HEK293 (cell line): Measurements from ENCODE around the gene TTLL11.

ENCODE experiments used
- YY1 ChIP-seq: fragments of 450-650 bp; formaldehyde crosslinking; IDR thresholded peaks from 2 replicates; pipeline ENCODE4 v1.5.1; 2018; ENCODE audit warnings: missing biosample characterization, missing genetic modification characterization
- ZFP3 ChIP-seq: fragments of 450-650 bp; formaldehyde crosslinking; IDR thresholded peaks from 2 replicates; pipeline ENCODE4 v1.5.1; 2016; ENCODE audit warnings: low read depth, missing biosample characterization, missing genetic modification characterization
- ZNF175 ChIP-seq: fragments of 450-650 bp; formaldehyde crosslinking; IDR thresholded peaks from 2 replicates; pipeline ENCODE4 v1.5.1; 2016; ENCODE audit warnings: missing biosample characterization, missing genetic modification characterization
- ZNF221 ChIP-seq: fragments of 450-650 bp; formaldehyde crosslinking; IDR thresholded peaks from 2 replicates; pipeline ENCODE4 v1.5.1; 2017; ENCODE audit warnings: missing biosample characterization, missing genetic modification characterization, borderline replicate concordance
- ZNF274 ChIP-seq, 2 experiments: fragments of 200-500 bp in 1 of 2; fragments of 450-650 bp in 1 of 2; sonication (Bioruptor generic) in 1 of 2; formaldehyde crosslinking in 1 of 2; IDR thresholded peaks; 2 replicates each; pipeline versions ENCODE4 v1.5.1 to v1.6.1; 2014 to 2016; ENCODE audit warnings: borderline replicate concordance in 1 of 2, inconsistent platforms in 1 of 2, low read length in 1 of 2, missing biosample characterization in 1 of 2, missing genetic modification characterization in 1 of 2
- ZNF530 ChIP-seq: fragments of 450-650 bp; formaldehyde crosslinking; IDR thresholded peaks from 2 replicates; pipeline ENCODE4 v1.5.1; 2016; ENCODE audit warnings: low read depth, missing biosample characterization, missing genetic modification characterization
- ZNF558 ChIP-seq: fragments of 450-650 bp; formaldehyde crosslinking; IDR thresholded peaks from 2 replicates; pipeline ENCODE4 v1.5.1; 2016; ENCODE audit warnings: missing biosample characterization, missing genetic modification characterization
- ZNF654 ChIP-seq: fragments of 450-650 bp; formaldehyde crosslinking; IDR thresholded peaks from 2 replicates; pipeline ENCODE4 v1.5.1; 2016; ENCODE audit warnings: low read depth, missing biosample characterization, missing genetic modification characterization
- ZNF660 ChIP-seq: fragments of 450-650 bp; IDR thresholded peaks from 2 replicates; pipeline ENCODE4 v1.5.1; 2018; ENCODE audit warnings: missing biosample characterization, mild to moderate bottlenecking, missing genetic modification characterization
- ZNF843 ChIP-seq: fragments of 450-650 bp; formaldehyde crosslinking; IDR thresholded peaks from 2 replicates; pipeline ENCODE4 v1.5.1; 2016; ENCODE audit warnings: missing biosample characterization, missing genetic modification characterization
- TF ChIP-seq, protein P1 (sequence below): fragments of 450-650 bp; formaldehyde crosslinking; IDR thresholded peaks from 2 replicates; pipeline ENCODE4 v1.5.1; 2016; ENCODE audit warnings: missing biosample characterization, missing genetic modification characterization
- TF ChIP-seq, protein P2 (sequence below): sonication (generic); formaldehyde crosslinking; IDR thresholded peaks from 2 replicates; pipeline ENCODE4 v1.8.1; 2022; ENCODE audit warnings: mild to moderate bottlenecking, moderate library complexity, missing genetic modification reagents
- TF ChIP-seq, protein P3 (sequence below): fragments of 450-650 bp; IDR thresholded peaks from 2 replicates; pipeline ENCODE4 v1.5.1; 2018; ENCODE audit warnings: missing biosample characterization, missing genetic modification characterization

DNA sequence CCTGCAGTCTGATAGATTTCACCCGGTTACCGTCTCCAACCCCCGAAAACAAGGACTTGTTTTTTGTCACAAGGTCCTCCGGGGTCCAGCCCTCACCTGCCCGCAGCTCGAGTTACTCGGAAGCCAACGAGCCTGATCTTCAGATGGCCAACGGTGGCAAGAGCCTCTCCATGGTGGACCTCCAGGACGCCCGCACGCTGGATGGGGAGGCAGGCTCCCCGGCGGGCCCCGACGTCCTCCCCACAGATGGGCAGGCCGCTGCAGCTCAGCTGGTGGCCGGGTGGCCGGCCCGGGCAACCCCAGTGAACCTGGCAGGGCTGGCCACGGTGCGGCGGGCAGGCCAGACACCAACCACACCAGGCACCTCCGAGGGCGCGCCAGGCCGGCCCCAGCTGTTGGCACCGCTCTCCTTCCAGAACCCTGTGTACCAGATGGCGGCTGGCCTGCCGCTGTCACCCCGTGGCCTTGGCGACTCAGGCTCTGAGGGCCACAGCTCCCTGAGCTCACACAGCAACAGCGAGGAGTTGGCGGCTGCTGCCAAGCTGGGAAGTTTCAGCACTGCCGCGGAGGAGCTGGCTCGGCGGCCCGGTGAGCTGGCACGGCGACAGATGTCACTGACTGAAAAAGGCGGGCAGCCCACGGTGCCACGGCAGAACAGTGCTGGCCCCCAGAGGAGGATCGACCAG, 320.4 kb downstream of the TTLL11 start:
- TF ChIP-seq ZNF558 (no peak), ZNF843 (tag by site-specific recombination) (no peak), ZFP3 (tag by site-specific recombination) (no peak), ZNF660 (no peak), ZNF274 (IDR thresholded peaks at IDR 0.05; ENCODE audit: low read length) (no peak), ZNF274 (tag by site-specific recombination; IDR thresholded peaks at IDR 0.05; ENCODE audit: borderline replicate concordance) (no peak), ZNF221 (no peak), ZNF175 (tag by site-specific recombination) (no peak), ZNF530 (no peak), ZNF654 (no peak), YY1 (tag by site-specific recombination) (no peak)
- TF ChIP-seq, protein P1, sequence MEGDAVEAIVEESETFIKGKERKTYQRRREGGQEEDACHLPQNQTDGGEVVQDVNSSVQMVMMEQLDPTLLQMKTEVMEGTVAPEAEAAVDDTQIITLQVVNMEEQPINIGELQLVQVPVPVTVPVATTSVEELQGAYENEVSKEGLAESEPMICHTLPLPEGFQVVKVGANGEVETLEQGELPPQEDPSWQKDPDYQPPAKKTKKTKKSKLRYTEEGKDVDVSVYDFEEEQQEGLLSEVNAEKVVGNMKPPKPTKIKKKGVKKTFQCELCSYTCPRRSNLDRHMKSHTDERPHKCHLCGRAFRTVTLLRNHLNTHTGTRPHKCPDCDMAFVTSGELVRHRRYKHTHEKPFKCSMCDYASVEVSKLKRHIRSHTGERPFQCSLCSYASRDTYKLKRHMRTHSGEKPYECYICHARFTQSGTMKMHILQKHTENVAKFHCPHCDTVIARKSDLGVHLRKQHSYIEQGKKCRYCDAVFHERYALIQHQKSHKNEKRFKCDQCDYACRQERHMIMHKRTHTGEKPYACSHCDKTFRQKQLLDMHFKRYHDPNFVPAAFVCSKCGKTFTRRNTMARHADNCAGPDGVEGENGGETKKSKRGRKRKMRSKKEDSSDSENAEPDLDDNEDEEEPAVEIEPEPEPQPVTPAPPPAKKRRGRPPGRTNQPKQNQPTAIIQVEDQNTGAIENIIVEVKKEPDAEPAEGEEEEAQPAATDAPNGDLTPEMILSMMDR (tag by site-specific recombination), result no peak
- TF ChIP-seq, protein P2, sequence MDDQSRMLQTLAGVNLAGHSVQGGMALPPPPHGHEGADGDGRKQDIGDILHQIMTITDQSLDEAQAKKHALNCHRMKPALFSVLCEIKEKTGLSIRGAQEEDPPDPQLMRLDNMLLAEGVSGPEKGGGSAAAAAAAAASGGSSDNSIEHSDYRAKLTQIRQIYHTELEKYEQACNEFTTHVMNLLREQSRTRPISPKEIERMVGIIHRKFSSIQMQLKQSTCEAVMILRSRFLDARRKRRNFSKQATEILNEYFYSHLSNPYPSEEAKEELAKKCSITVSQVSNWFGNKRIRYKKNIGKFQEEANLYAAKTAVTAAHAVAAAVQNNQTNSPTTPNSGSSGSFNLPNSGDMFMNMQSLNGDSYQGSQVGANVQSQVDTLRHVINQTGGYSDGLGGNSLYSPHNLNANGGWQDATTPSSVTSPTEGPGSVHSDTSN (CRISPR knock-in tag), result no peak
- TF ChIP-seq, protein P3, sequence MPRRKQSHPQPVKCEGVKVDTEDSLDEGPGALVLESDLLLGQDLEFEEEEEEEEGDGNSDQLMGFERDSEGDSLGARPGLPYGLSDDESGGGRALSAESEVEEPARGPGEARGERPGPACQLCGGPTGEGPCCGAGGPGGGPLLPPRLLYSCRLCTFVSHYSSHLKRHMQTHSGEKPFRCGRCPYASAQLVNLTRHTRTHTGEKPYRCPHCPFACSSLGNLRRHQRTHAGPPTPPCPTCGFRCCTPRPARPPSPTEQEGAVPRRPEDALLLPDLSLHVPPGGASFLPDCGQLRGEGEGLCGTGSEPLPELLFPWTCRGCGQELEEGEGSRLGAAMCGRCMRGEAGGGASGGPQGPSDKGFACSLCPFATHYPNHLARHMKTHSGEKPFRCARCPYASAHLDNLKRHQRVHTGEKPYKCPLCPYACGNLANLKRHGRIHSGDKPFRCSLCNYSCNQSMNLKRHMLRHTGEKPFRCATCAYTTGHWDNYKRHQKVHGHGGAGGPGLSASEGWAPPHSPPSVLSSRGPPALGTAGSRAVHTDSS (tag by site-specific recombination), result no peak
